HL-60 (cell line): ENCODE data around the gene NPPC.
"Not testable (repeated sequence)": the region's sequence is repeated elsewhere in the genome, so short reads cannot be mapped to it uniquely, and the experiment has no call there.

Experiments
- DNase-seq, 2 experiments: peaks; one replicate each; pipeline ENCODE4 v3.0.0-alpha.2; 2010 to 2020; ENCODE audit warnings: low read depth in 1 of 2, low spot score in 1 of 2
- H3K27ac ChIP-seq: fragments of 250-450 bp; sonication (Bioruptor Pico); replicated peaks from 2 replicates; pipeline ENCODE4 v1.5.1; 2020; ENCODE audit warnings: mild to moderate bottlenecking, moderate library complexity
- H3K27me3 ChIP-seq: fragments of 250-450 bp; sonication (Bioruptor Pico); 2 replicates; pipeline ENCODE4 v1.5.1; 2021; ENCODE audit warnings: mild to moderate bottlenecking, moderate library complexity; ENCODE audit not compliant: insufficient read depth, poor library complexity, severe bottlenecking
- H3K4me3 ChIP-seq: replicated peaks from 2 replicates; pipeline ENCODE4 v1.5.1; 2011; ENCODE audit warnings: mild to moderate bottlenecking, control low read depth, low read length; ENCODE audit not compliant: insufficient read depth
- GABPA ChIP-seq: IDR thresholded peaks from 2 replicates; pipeline ENCODE4 v1.6.1; 2012; ENCODE audit warnings: low read depth
- POLR2AphosphoS5 ChIP-seq: IDR thresholded peaks from 2 replicates; pipeline ENCODE4 v1.6.1; 2012; ENCODE audit warnings: low read depth
- SPI1 ChIP-seq: IDR thresholded peaks from 2 replicates; pipeline ENCODE4 v1.6.1; 2012; ENCODE audit warnings: low read depth, mild to moderate bottlenecking, borderline replicate concordance
- TF ChIP-seq, protein P1 (sequence below): IDR thresholded peaks from one replicate; pipeline ENCODE4 v1.5.1; 2011; ENCODE audit warnings: low read length, control low read depth, inconsistent platforms; ENCODE audit not compliant: insufficient read depth
- TF ChIP-seq, protein P2 (sequence below): IDR thresholded peaks from 2 replicates; pipeline ENCODE4 v1.6.1; 2012; ENCODE audit warnings: low read depth; ENCODE audit not compliant: insufficient replicate concordance

The NPPC gene

DNA sequence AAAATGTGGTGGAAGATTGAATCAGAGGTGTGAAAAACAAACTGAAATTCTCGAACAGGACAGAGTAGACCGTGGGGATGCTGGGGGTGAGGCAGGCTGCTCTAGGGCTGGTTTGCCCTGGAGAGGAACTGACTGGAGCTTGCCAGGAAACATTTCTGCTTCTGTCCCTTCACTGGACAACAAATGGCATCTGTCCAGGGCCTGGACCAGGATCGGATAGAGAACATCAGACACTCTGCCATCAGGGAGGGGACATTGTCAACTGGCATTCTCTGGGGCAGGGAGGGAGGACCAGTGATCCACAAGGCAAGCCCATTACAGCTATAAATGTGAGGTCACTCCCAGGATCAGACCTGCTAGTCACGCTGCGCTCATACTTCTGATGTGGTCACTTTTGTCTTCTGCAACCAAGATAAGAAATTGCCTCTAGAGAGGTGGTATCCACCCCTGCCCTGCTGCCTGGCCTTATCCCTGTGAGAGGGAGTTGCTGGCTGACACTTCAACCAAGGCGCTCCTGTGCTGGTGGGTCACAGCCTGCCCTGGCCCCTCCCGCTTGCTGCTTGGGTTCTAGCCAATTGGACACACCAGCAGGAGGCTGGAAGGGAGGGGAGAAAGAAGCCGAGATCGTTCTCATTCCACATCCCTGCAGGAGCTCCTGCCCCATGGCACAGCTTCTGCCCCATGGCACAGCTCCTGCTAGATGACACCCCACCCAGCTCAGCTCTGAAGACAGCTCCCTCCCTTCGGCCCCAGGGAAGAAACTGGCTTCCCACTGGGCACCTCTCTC, 8.7 kb downstream of the NPPC start:
- H3K27me3 ChIP-seq = peaks cover 10% of the 10 kb centered on the region
- TF ChIP-seq, protein P1, sequence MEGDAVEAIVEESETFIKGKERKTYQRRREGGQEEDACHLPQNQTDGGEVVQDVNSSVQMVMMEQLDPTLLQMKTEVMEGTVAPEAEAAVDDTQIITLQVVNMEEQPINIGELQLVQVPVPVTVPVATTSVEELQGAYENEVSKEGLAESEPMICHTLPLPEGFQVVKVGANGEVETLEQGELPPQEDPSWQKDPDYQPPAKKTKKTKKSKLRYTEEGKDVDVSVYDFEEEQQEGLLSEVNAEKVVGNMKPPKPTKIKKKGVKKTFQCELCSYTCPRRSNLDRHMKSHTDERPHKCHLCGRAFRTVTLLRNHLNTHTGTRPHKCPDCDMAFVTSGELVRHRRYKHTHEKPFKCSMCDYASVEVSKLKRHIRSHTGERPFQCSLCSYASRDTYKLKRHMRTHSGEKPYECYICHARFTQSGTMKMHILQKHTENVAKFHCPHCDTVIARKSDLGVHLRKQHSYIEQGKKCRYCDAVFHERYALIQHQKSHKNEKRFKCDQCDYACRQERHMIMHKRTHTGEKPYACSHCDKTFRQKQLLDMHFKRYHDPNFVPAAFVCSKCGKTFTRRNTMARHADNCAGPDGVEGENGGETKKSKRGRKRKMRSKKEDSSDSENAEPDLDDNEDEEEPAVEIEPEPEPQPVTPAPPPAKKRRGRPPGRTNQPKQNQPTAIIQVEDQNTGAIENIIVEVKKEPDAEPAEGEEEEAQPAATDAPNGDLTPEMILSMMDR = no peak
- TF ChIP-seq POLR2AphosphoS5 (no peak), SPI1 (no peak), GABPA (no peak)
- TF ChIP-seq, protein P2, sequence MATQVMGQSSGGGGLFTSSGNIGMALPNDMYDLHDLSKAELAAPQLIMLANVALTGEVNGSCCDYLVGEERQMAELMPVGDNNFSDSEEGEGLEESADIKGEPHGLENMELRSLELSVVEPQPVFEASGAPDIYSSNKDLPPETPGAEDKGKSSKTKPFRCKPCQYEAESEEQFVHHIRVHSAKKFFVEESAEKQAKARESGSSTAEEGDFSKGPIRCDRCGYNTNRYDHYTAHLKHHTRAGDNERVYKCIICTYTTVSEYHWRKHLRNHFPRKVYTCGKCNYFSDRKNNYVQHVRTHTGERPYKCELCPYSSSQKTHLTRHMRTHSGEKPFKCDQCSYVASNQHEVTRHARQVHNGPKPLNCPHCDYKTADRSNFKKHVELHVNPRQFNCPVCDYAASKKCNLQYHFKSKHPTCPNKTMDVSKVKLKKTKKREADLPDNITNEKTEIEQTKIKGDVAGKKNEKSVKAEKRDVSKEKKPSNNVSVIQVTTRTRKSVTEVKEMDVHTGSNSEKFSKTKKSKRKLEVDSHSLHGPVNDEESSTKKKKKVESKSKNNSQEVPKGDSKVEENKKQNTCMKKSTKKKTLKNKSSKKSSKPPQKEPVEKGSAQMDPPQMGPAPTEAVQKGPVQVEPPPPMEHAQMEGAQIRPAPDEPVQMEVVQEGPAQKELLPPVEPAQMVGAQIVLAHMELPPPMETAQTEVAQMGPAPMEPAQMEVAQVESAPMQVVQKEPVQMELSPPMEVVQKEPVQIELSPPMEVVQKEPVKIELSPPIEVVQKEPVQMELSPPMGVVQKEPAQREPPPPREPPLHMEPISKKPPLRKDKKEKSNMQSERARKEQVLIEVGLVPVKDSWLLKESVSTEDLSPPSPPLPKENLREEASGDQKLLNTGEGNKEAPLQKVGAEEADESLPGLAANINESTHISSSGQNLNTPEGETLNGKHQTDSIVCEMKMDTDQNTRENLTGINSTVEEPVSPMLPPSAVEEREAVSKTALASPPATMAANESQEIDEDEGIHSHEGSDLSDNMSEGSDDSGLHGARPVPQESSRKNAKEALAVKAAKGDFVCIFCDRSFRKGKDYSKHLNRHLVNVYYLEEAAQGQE = no peak
- no peak for DNase-seq

GRCh38 chr2:231914077-231914690, 12.0 kb downstream of the NPPC start:
- H3K27ac ChIP-seq = no peak overlapping the region

More for the DNA sequence above, 8.7 kb downstream of the NPPC start:
- no peak overlapping the region for H3K4me3 ChIP-seq
- H3K27ac ChIP-seq = no peak overlapping the region

DNA sequence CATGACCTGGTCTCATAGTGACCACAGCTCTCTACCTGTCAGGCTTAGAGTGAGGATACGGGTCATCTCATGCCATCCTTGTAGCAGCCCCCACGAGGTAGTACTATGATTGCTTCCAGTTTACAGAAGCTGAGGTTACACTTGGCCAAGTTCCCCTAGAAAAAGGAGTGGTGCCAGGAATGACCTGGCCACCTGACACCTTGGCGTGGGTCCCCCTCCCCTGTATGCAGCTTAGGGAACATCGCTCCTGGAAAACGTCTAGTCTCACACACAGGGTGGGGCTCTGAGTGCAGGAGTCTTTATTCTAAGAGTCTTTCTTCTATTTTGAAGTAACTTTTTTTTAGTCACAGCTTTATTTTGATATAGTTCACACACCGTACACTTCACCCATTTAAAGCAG, 14.8 kb downstream of the NPPC start:
- Histone ChIP-seq H3K4me3 (no peak overlapping the region), H3K27me3 (peaks cover 3% of the 10 kb centered on the region), H3K27ac (no peak overlapping the region)
- TF ChIP-seq SPI1 = no peak
- TF ChIP-seq, protein P1 = no peak
- no peak for DNase-seq

More at GRCh38 chr2:231914077-231914690, 12.0 kb downstream of the NPPC start:
- no peak for DNase-seq
- TF ChIP-seq, protein P1 = no peak
- TF ChIP-seq, protein P2 = no peak
- TF ChIP-seq SPI1 = no peak
- TF ChIP-seq GABPA = no peak
- no peak for TF ChIP-seq POLR2AphosphoS5
- Histone ChIP-seq H3K27me3 (peaks cover 3% of the 10 kb centered on the region), H3K4me3 (no peak overlapping the region)

DNA sequence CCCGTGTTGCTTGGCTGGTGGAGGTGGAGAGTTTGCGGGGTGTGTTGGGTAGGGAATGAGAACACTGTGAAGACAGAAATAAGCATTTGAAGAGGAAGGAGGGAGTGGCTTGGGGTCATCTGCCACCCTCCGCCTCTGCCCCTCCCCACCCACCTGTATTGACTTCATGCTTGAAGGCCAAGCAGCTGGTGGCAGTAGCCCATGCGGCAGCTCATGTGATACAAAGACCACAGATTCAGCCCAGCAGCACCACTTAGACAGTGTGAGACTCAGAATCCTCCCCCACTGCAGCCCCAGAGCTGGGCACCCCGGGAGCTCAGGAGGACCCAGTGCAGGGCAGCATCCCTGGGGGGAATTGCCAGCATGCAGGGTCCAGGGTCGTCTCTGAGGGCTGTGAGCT, 15.4 kb downstream of the NPPC start:
- Histone ChIP-seq H3K27me3 (peaks cover 3% of the 10 kb centered on the region), H3K4me3 (no peak overlapping the region), H3K27ac (no peak overlapping the region)
- TF ChIP-seq, protein P1 = no peak
- TF ChIP-seq, protein P2 = no peak
- no peak for TF ChIP-seq SPI1
- TF ChIP-seq GABPA = no peak
- no peak for TF ChIP-seq POLR2AphosphoS5
- DNase-seq = no peak

- H3K27ac ChIP-seq, H3K4me3 ChIP-seq, H3K27me3 ChIP-seq, DNase-seq: not testable (repeated sequence)
These were observed 16.0 kb downstream of the NPPC start for GRCh38 chr2:231910161-231910560.
